Hypothalamus (tissue), 51 donors: ENCODE measurements around the gene GFM1.

Experiments used
- DNase-seq, 51 donors: peaks; one replicate each; lab custom pipeline; 2025; lab: John Stamatoyannopoulos, UW

The GFM1 gene

GRCh38 chr3:158644345-158644908 is at the start of gene GFM1:
Gene GFM1, plus strand, starts transcription at chr3:158644527. Its CDS starts 108 bp downstream, at chr3:158644635.
- DNase-seq, result peak; percentile 48 to 96 (median 87)

GRCh38 chr3:158600787-158601186 is 43.5 kb upstream of the GFM1 start:
- DNase-seq, result no peak

GRCh38 chr3:158602227-158602626 is 42.1 kb upstream of the GFM1 start:
- no peak for DNase-seq

GRCh38 chr3:158617982-158618875 is 26.1 kb upstream of the GFM1 start:
- DNase-seq, result no peak

GRCh38 chr3:158625881-158626280 is 18.4 kb upstream of the GFM1 start:
- DNase-seq, result no peak

- no peak for DNase-seq
These were observed 12.3 kb upstream of the GFM1 start for GRCh38 chr3:158631981-158632380.

GRCh38 chr3:158640646-158641045 is 3.7 kb upstream of the GFM1 start:
- DNase-seq, result no peak

- no peak for DNase-seq
These were observed 2.3 kb upstream of the GFM1 start for GRCh38 chr3:158642005-158642404.

GRCh38 chr3:158642474-158643210 is 1.7 kb upstream of the GFM1 start:
- no peak for DNase-seq

- no peak for DNase-seq
These were observed 5.5 kb downstream of the GFM1 start for GRCh38 chr3:158649791-158650190.

- DNase-seq, result no peak
These were observed 6.9 kb downstream of the GFM1 start for GRCh38 chr3:158651192-158651591.

- no peak for DNase-seq
These were observed 8.1 kb downstream of the GFM1 start for GRCh38 chr3:158652463-158652862.

- no peak for DNase-seq
These were observed 14.6 kb downstream of the GFM1 start for GRCh38 chr3:158658889-158659288.

- DNase-seq, result peak in 30 of 51 donors; percentile 0 to 58 (median 10)
These were observed 15.3 kb downstream of the GFM1 start for GRCh38 chr3:158659454-158660237.

GRCh38 chr3:158660711-158661110 is 16.4 kb downstream of the GFM1 start:
- DNase-seq, result no peak

- DNase-seq, result no peak
These were observed 18.9 kb downstream of the GFM1 start for GRCh38 chr3:158663246-158663645.

- no peak for DNase-seq
These were observed 19.5 kb downstream of the GFM1 start for GRCh38 chr3:158663832-158664231.

GRCh38 chr3:158666416-158666815 is 22.1 kb downstream of the GFM1 start:
- DNase-seq, result no peak

- no peak for DNase-seq
These were observed 24.2 kb downstream of the GFM1 start for GRCh38 chr3:158668506-158668905.

- DNase-seq, result no peak
These were observed 27.5 kb downstream of the GFM1 start for GRCh38 chr3:158671821-158672214.
